Upper lobe of left lung (tissue), 6 donors: ENCODE measurements around the gene OR8S1. TPM values are rescaled to one million over a fixed set of nuclear protein-coding genes. Genes with fewer than 3 reads are reported as not detected.
A peak's percentile ranks its signal among the peaks of the same experiment; 100 is the strongest.
"Not testable (repeated sequence)": the region's sequence is repeated elsewhere in the genome, so short reads cannot be mapped to it uniquely, and the experiment has no call there.

ENCODE experiments used
- ATAC-seq, 2 donors: fragments of 200-7000 bp; cut with Tn5 transposase; one replicate each; pipeline ENCODE4 v1.9.1; 2022; ENCODE audit warnings: mild to moderate bottlenecking in 2 of 2, moderate library complexity in 2 of 2; ENCODE audit not compliant: low FRiP score in 2 of 2
- DNase-seq, 2 donors: peaks; one replicate each; pipeline ENCODE4 v3.0.0-alpha.2; 2019 to 2020
- H3K27ac ChIP-seq, 4 donors: fragments of 200-600 bp; sonication (generic); one replicate each; pipeline ENCODE4 v1.5.1; 2016 to 2019
- H3K27me3 ChIP-seq, 4 donors: fragments of 200-600 bp; sonication (generic); one replicate each; pipeline ENCODE4 v1.5.1; 2017 to 2019
- H3K36me3 ChIP-seq, 4 donors: fragments of 200-600 bp; sonication (generic); one replicate each; pipeline ENCODE4 v1.5.1; 2016 to 2019
- H3K4me1 ChIP-seq, 4 donors: fragments of 200-600 bp; sonication (generic); one replicate each; pipeline ENCODE4 v1.5.1; 2018 to 2019
- H3K4me3 ChIP-seq, 4 donors: fragments of 200-600 bp; sonication (generic); one replicate each; pipeline ENCODE4 v1.5.1; 2017 to 2019; ENCODE audit warnings: mild to moderate bottlenecking in 2 of 4, moderate library complexity in 1 of 4
- H3K9me3 ChIP-seq, 4 donors: fragments of 200-600 bp; sonication (generic); one replicate each; pipeline ENCODE4 v1.5.1; 2018 to 2019
- CTCF ChIP-seq, 6 experiments: fragments of 450-650 bp in 4 of 6; fragments of 200-600 bp in 2 of 6; sonication (generic) in 2 of 6; IDR thresholded peaks; one replicate each; pipeline ENCODE4 v1.5.1; 2016 to 2019; ENCODE audit warnings: antibody characterized with exemption in 6 of 6
- EP300 ChIP-seq, 4 donors: sonication (generic); formaldehyde crosslinking; IDR thresholded peaks; one replicate each; pipeline ENCODE4 v1.5.1; 2017; ENCODE audit warnings: antibody characterized with exemption in 4 of 4, control low read depth in 2 of 4
- POLR2A ChIP-seq, 4 donors: fragments of 450-650 bp; IDR thresholded peaks; one replicate each; pipeline ENCODE4 v1.5.1; 2016 to 2017; ENCODE audit warnings: antibody characterized with exemption in 4 of 4, mild to moderate bottlenecking in 2 of 4
- POLR2AphosphoS5 ChIP-seq, 2 donors: sonication (generic); formaldehyde crosslinking; IDR thresholded peaks; one replicate each; pipeline ENCODE4 v1.5.1; 2017; ENCODE audit warnings: antibody characterized with exemption in 2 of 2
- WGBS, 2 donors: methylation state at CpG; one replicate each; pipeline ENCODE4 v1.1.5; 2017 to 2018; 5-methylcytosine and 5-hydroxymethylcytosine counted together
- total RNA-seq, 6 donors: library from RNA; depleted of rRNA in 4 of 6; stranded (reverse); fragments of >200 nt in 4 of 6; gene quantifications; one replicate each; pipeline versions ENCODE4 v1.1.0 to v1.2.1, GENCODE V29; 2016 to 2021
- donor health status: DM: no; HTN: no; CAD: no; lungs with moderate emphysema.
- donor health status: DM: no; HTN: yes; CAD: no; lungs with severe emphysema.

OR8S1 gene
- total RNA-seq, 6 donors from 2014 or later: not detected

GRCh38 chr12:48489012-48489411, 36.4 kb upstream of the OR8S1 start:
- Histone ChIP-seq H3K36me3 (no peaks in the 10 kb centered on the region), H3K27ac (no peak overlapping the region), H3K4me3 (no peak overlapping the region), H3K9me3 (no peaks in the 10 kb centered on the region), H3K27me3 (no peaks in the 10 kb centered on the region), H3K4me1 (no peaks in the 10 kb centered on the region)
- ATAC-seq (no peak), DNase-seq (no peak)
- WGBS, 2 donors: 65 to 71% methylated on average over 2 of the region's 2 CpGs
- no peak for TF ChIP-seq CTCF (IDR thresholded peaks at IDR 0.05)
- TF ChIP-seq POLR2A (IDR thresholded peaks at IDR 0.05): no peak
- TF ChIP-seq POLR2AphosphoS5 (IDR thresholded peaks at IDR 0.05): no peak
- TF ChIP-seq EP300 (IDR thresholded peaks at IDR 0.05): no peak

GRCh38 chr12:48489456-48489855, 36.0 kb upstream of the OR8S1 start:
- H3K4me3 ChIP-seq, DNase-seq, H3K27ac ChIP-seq, ATAC-seq, H3K9me3 ChIP-seq, H3K4me1 ChIP-seq, H3K27me3 ChIP-seq, H3K36me3 ChIP-seq: not testable (repeated sequence)
- WGBS, 2 donors: 81 to 86% methylated on average over 7 of the region's 7 CpGs

GRCh38 chr12:48500281-48500680, 25.2 kb upstream of the OR8S1 start:
- peak in 1 of 2 donors; percentile 51 for DNase-seq
- not testable (repeated sequence) for H3K4me3 ChIP-seq, H3K4me1 ChIP-seq, ATAC-seq, H3K9me3 ChIP-seq, H3K27ac ChIP-seq, H3K36me3 ChIP-seq, H3K27me3 ChIP-seq
- 100% methylated on average over 1 of the region's 32 CpGs; no CpG with 5 or more reads in 1 of the 2 donors for WGBS, 2 donors

DNA sequence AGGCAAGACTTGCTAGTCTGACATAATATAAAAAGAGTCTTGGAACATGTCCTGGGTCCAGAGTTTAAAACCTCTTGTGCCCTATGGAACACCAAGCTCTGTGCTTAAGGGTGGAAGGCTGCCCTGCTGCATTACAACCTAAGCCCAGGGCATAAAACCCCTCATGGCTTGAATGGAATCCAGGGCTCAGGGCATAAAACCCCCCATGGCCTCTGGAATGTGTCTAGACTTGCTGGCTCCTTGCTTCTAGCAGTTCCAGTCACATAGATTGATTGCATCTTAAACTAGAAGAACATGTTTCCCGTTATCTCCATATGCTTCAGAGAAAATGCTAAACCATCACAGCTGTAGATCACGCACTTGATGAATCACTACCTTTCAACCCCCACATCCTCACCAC, 18.6 kb upstream of the OR8S1 start:
- ATAC-seq, H3K9me3 ChIP-seq, H3K4me1 ChIP-seq, H3K4me3 ChIP-seq, H3K27me3 ChIP-seq, DNase-seq, H3K27ac ChIP-seq, H3K36me3 ChIP-seq: not testable (repeated sequence)
- 53 to 79% methylated on average over 2 of the region's 2 CpGs for WGBS, 2 donors

GRCh38 chr12:48508987-48509386, 16.4 kb upstream of the OR8S1 start:
- Histone ChIP-seq H3K4me1 (no peaks in the 10 kb centered on the region), H3K4me3 (no peak overlapping the region), H3K27me3 (no peaks in the 10 kb centered on the region), H3K9me3 (peaks cover 0 to 3% (median 0%) of the 10 kb centered on the region in 4 donors), H3K36me3 (no peaks in the 10 kb centered on the region), H3K27ac (no peak overlapping the region)
- DNase-seq: no peak
- no peak for TF ChIP-seq POLR2AphosphoS5 (IDR thresholded peaks at IDR 0.05)
- TF ChIP-seq POLR2A (IDR thresholded peaks at IDR 0.05): no peak
- TF ChIP-seq EP300 (IDR thresholded peaks at IDR 0.05): no peak
- no peak for TF ChIP-seq CTCF (IDR thresholded peaks at IDR 0.05)
- ATAC-seq: no peak
- 65 to 86% methylated on average over 2 of the region's 2 CpGs for WGBS, 2 donors

DNA sequence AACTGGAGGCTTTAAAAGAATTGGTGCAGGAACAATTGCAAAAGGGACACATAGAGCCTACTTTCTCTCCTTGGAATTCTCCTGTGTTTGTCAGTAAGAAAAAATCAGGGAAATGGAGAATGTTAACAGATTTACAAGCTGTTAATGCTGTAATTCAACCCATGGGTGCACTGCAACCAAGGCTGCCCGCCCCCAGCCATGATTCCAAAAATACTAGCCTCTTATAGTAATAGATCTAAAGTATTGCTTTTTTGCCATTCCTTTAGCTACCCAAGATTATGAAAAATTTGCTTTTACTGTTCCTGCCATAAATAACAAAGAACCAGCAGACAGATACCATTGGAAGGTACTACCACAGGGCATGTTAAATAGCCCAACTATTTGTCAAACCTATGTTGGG, 15.3 kb upstream of the OR8S1 start:
- no peaks in the 10 kb centered on the region for H3K36me3 ChIP-seq
- no peak for DNase-seq

More for the DNA sequence above, 15.3 kb upstream of the OR8S1 start:
- no peaks in the 10 kb centered on the region for H3K27me3 ChIP-seq
- 50 to 92% methylated on average over 1 of the region's 1 CpG for WGBS, 2 donors
- TF ChIP-seq POLR2AphosphoS5 (IDR thresholded peaks at IDR 0.05): no peak
- TF ChIP-seq POLR2A (IDR thresholded peaks at IDR 0.05): no peak
- TF ChIP-seq EP300 (IDR thresholded peaks at IDR 0.05): no peak
- no peak for TF ChIP-seq CTCF (IDR thresholded peaks at IDR 0.05)
- H3K4me1 ChIP-seq: no peaks in the 10 kb centered on the region
- no peak for ATAC-seq
- H3K9me3 ChIP-seq: peaks cover 0 to 3% (median 0%) of the 10 kb centered on the region in 4 donors
- H3K4me3 ChIP-seq: no peak overlapping the region
- H3K27ac ChIP-seq: no peak overlapping the region
